IPS-NIHi11 (cell line): Measurements from ENCODE around the gene SLC25A36.
"Not testable (repeated sequence)": the region's sequence is repeated elsewhere in the genome, so short reads cannot be mapped to it uniquely, and the experiment has no call there.

ENCODE experiments used
- DNase-seq: peaks from one replicate; pipeline ENCODE4 v3.0.0; 2012; ENCODE audit warnings: mixed read lengths, low spot score

The SLC25A36 gene

GRCh38 chr3:140995881-140996280 lies 54.2 kb downstream of the SLC25A36 start:
- no peak for DNase-seq

- DNase-seq: peak; percentile 70
Observed at GRCh38 chr3:141000027-141000663, 58.5 kb downstream of the SLC25A36 start.

- DNase-seq: no peak
Observed at GRCh38 chr3:141000686-141001085, 59.0 kb downstream of the SLC25A36 start.

- no peak for DNase-seq
Observed at GRCh38 chr3:141006344-141006743, 64.7 kb downstream of the SLC25A36 start.

GRCh38 chr3:141009496-141009895 lies 67.9 kb downstream of the SLC25A36 start:
- no peak for DNase-seq

- peak; percentile 75 for DNase-seq
Observed at GRCh38 chr3:141011232-141011996, 69.8 kb downstream of the SLC25A36 start.

- no peak for DNase-seq
Observed at GRCh38 chr3:141011997-141012262, 70.3 kb downstream of the SLC25A36 start.

GRCh38 chr3:141012571-141012970 lies 70.9 kb downstream of the SLC25A36 start:
- DNase-seq: peak; percentile 35

GRCh38 chr3:141015481-141015880 lies 73.8 kb downstream of the SLC25A36 start:
- DNase-seq: no peak

- DNase-seq: not testable (repeated sequence)
Observed at GRCh38 chr3:141017366-141018322, 76.0 kb downstream of the SLC25A36 start.

- DNase-seq: no peak
Observed at GRCh38 chr3:141019244-141019643, 77.6 kb downstream of the SLC25A36 start.

GRCh38 chr3:141020143-141020830 lies 78.7 kb downstream of the SLC25A36 start:
- DNase-seq: no peak

GRCh38 chr3:141021261-141021660 lies 79.6 kb downstream of the SLC25A36 start:
- DNase-seq: no peak
